CD4-positive, alpha-beta T cell treated with Interferon alpha-2 for 1 hour (primary cell): Measurements from ENCODE around the gene ZNF691.
"Not testable (repeated sequence)": the region's sequence is repeated elsewhere in the genome, so short reads cannot be mapped to it uniquely, and the experiment has no call there.

Source experiments
- DNase-seq, 2 donors: peaks; one replicate each; pipeline ENCODE4 v3.0.0-alpha.2; 2020 to 2022

ZNF691 gene

GRCh38 chr1:42833981-42834380 lies 12.4 kb upstream of the ZNF691 start:
- no peak for DNase-seq

DNA sequence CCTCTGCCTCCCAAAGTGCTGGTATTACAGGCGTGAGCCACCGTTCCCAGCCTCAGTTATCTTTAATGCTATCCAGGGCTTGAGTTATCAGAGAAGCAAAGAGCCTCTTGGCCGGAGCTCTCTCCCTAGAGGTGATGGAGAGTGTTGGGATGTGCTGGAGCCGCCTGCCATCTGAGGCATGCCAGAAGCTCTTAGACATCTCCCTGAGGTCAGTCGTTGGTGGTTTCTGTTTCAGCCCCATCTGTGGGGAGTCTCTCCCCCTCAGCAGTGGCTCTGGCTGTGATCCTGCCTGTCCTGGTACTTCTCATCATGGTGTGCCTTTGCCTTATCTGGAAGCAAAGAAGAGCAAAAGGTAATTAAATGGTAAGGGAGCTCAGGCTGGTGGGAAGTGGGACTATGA lies 11.6 kb upstream of the ZNF691 start:
- no peak for DNase-seq

- DNase-seq: no peak
Measured at GRCh38 chr1:42835422-42835821, 11.0 kb upstream of the ZNF691 start.

- no peak for DNase-seq
Measured at GRCh38 chr1:42837709-42838108, 8.7 kb upstream of the ZNF691 start.

DNA sequence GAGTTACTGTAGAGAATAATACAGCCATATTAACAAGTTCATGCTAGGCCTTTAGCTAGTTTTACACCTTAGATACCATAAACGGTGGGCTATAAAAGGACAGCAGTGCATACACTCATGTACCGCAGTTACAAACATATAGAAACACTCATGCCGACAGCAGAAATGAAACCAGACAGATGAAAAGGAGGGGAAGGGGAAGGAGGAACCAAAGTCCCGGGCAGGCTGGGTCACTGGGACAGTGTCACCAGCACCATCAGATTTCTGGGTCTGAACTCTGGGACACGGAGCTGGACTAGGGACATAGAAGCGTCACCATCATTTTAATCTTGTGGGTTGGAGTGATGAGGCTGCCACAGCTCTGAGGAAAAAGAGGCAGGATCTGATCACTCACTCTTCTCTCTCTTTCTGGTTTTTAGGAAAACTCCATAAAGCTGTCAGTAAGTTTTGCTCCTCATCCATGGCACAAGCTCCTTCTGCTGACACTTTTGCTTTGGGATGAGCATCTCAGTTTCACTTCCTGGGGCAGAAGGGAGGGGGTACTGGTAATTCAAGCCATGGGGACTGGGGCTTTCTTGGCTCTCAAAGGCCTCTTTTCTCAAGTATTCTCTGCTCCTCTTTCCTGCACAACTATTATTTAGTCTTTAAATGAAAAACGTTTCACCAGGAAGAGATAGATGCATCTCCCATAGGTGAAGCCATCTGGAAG lies 7.8 kb upstream of the ZNF691 start:
- no peak for DNase-seq

- DNase-seq: no peak
Measured at GRCh38 chr1:42841010-42841409, 5.4 kb upstream of the ZNF691 start.

- DNase-seq: no peak
Measured at GRCh38 chr1:42841440-42842147, 4.8 kb upstream of the ZNF691 start.

DNA sequence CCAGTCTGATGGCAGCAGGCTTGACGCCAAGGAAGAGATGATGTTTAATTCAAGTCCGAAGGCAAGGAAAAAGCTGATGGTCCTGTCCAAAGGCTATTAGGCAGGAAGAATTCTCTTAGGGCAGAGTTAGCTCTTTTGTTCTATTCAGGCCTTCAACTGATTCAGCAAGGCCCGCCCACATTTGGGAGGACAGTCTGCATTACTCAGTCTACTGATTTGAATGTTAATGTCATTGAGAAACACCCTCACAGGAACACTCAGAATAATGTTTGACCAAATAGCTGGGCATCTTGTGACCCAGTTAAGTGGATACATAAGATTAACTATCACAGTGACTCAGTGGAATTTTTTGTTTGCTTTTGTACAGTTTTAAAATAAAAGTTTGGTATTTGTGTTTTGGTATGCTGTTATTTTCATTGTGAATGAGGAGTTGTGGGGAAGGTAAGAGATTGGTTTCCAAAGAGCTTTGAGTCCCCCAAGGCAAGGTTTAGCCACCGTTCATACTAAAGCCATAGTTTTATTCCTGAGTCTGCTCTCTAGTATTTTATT lies 1.7 kb upstream of the ZNF691 start:
- no peak for DNase-seq

- no peak for DNase-seq
Measured at GRCh38 chr1:42845193-42845592, 1.2 kb upstream of the ZNF691 start.

- no peak for DNase-seq
Measured at GRCh38 chr1:42845866-42846256, 552 bp upstream of the ZNF691 start.

DNA sequence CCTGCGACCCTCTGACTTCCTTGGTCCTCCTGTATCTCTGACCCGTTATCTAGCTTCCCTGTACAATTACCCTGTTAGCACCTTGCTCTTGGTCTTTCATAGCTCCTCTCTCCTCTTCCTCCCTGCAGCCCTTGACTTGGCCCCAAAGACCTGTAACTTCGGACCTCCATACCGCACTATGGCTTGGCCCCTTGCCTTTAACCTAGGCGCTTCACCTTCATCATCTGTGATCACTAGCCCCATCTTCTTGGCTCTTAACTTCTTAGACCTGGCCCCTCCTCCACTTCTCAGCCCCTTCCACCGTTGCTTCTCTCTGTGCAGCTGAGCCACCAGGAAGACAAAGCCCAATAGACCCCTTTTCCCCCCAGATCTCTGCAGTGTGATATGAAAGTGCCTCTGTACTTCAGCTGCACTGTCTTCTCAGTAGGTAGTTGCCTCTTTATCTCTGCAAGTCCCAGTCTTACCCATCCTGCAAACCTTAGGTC lies 740 bp downstream of the ZNF691 start:
- no peak for DNase-seq

DNA sequence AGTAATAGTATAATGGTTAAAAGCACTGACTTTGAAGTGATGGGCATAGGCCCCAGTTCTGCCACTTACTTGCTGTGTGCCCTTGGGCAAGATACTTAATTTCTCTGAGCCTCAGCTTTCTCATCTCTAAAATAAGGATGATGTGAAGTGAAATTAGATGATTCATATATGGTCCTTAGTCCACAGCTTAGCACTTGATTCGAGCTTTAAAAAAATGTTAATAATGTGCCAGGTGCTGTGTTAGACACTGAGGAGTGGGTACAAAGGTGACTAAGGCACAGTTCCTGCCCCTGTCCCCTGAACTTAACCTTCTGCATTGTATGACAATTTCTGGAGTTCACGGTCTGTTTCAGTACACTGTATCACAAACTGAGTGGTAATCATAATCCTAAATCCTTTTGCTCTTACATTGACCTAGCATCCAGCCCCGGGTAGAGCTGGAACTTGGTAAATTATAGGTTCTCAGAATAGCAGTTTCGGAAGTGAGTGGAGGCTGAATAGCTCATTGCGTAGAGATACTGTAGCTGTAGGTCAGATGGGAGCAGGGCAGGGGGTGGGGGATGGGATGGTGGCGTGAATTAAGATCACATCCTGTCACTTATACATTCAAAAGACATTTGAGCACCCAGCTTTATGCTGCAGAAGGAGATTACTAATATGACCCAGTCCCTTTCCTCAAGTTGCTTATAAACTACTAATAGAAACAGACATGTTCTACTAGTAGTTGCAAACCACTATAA lies 1.5 kb downstream of the ZNF691 start:
- no peak for DNase-seq

GRCh38 chr1:42848823-42849537 lies 2.6 kb downstream of the ZNF691 start:
- DNase-seq: no peak

DNA sequence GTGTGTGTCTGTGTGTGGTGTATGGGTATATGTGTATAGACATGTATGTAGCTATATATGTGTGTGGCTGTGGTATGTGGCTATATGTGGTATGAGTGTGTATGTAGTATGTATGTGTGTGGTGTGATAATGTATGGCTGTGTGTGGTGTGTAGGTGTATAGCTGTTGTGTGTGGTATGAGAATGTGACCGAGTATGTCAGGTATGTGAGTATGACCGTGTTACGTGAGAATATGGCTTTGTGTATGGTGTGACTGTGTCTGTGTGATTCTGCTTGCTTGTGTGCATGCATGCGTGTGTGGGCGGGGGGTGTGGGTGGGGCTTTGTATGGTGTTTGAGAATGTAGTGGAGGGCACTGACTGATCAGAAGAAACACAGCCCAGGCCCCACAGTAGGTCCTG lies 3.5 kb downstream of the ZNF691 start:
- no peak for DNase-seq

DNA sequence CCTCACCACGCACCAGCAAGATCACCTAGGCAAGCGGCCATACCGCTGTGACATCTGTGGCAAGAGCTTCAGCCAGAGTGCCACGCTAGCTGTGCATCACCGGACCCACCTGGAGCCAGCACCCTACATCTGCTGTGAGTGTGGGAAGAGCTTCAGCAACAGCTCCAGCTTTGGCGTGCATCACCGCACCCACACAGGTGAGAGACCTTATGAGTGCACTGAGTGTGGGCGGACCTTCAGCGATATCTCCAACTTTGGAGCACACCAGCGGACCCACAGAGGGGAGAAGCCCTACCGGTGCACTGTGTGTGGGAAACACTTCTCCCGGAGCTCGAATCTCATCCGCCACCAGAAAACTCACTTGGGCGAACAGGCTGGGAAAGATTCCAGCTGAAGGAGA lies 5.0 kb downstream of the ZNF691 start:
- DNase-seq: no peak

- DNase-seq: no peak
Measured at GRCh38 chr1:42851960-42852607, 5.7 kb downstream of the ZNF691 start.

DNA sequence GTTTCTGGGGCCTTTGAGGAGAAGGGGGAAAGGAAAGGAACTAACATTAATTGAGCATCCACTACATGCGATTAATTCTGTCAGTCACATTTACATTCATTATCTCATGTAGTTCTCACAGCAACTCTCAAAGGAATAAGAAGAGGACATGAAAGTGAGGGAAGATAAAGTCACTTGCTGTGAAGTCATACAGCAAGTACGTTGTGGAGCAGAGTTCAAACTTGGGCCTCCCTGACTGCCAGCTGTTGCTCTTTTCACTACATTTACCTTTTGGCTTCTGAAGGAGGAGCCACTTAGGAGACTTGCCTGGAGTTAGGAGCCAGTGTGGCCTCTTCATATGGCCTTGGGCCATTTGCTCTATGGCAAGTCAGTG lies 6.2 kb downstream of the ZNF691 start:
- no peak for DNase-seq

DNA sequence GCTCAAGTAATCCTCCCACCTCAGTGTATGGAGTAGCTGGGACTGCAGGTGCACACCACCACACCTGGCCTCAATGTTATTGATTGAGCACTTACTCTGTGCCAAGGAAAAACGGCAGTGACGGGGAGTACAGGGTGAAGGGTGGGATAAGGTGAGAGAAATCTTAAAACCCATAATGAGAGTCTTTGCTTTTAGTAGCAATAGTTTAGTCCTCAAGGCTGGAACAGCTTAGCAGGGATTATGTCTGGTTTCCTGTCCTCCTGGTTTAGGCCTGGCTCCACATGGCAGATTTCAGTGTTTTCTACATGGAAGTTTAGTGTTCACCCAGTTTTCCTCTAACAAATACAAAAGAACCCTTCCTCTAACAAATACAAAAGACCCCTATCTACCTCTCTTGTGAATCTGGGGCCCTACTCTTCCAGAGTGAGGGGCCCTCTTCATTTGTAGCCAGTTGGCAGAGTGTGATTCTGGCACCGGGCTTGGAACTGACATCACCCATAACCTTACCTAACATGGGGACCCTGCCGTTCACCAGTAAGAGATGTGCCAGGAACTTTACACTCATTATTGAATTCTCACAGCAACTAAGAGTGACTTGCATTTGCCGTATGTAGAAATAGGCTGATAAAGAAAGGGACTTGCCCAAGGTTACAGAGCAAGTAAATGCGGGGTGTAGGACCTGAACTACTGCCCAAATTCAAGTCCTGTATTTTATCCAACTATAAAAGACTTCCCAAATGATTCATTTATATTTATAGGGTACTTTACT lies 6.9 kb downstream of the ZNF691 start:
- DNase-seq: no peak

GRCh38 chr1:42856554-42856953 lies 10.1 kb downstream of the ZNF691 start:
- DNase-seq: not testable (repeated sequence)

DNA sequence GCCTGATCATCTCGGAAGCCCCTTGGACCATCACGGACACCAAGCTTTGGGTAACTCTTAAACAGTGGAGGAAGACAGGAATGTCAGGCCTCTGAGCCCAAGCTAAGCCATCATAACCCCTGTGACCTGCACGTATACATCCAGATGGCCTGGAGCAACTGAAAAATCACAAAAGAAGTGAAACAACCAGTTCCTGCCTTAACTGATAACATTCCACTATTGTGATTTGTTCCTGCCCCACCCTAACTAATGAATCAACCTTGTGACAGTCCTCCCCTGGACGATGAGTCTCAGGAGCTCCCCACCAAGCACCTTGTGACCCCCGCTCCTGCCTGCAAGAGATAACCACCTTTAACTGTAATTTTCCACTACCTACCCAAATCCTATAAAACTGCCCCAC lies 13.0 kb downstream of the ZNF691 start:
- not testable (repeated sequence) for DNase-seq

- DNase-seq: no peak
Measured at GRCh38 chr1:42860339-42861013, 14.1 kb downstream of the ZNF691 start.
